GM12878 (cell line): ENCODE data around the gene ERCC5. TPM values are rescaled to one million over a fixed set of nuclear protein-coding genes. Genes with fewer than 3 reads are reported as not detected.

Experiments used
- ATAC-seq: fragments of 200-7000 bp; cut with Tn5 transposase; 3 replicates; pipeline ENCODE4 v1.9.1; 2020; ENCODE audit warnings: mild to moderate bottlenecking, moderate library complexity
- BruUV-seq: library from RNA; stranded (reverse); fragments of 400-500 nt; replicated peaks from 2 replicates; lab custom pipeline; 2021; lab: Mats Ljungman, UMichigan
- CTCF ChIA-PET: fragments of 300-600 bp; sonication (Branson Sonifier 250); formaldehyde crosslinking; extraction: SDS; loops from one replicate; lab custom pipeline; 2021; ENCODE audit warnings: inconsistent platforms; lab: Yijun Ruan, JAX
- POLR2A ChIA-PET: fragments of 350-600 bp; formaldehyde crosslinking; extraction: SDS; loops from one replicate; lab custom pipeline; 2021; ENCODE audit warnings: inconsistent platforms; lab: Charles Lee
- RAD21 ChIA-PET: fragments of 300-600 bp; sonication (Branson Sonifier 250); formaldehyde crosslinking; loops from one replicate; lab custom pipeline; 2023; ENCODE audit warnings: antibody characterized with exemption; ENCODE audit not compliant: unreplicated experiment; lab: Charles Lee
- SMC1A ChIA-PET: fragments of 300-600 bp; sonication (Branson Sonifier 250); formaldehyde crosslinking; loops from one replicate; lab custom pipeline; 2023; ENCODE audit not compliant: unreplicated experiment, uncharacterized antibody; lab: Charles Lee
- DNase-seq: peaks from one replicate; pipeline ENCODE4 v3.0.0-alpha.2; 2011; ENCODE audit warnings: low read depth, low spot score
- FAIRE-seq: peaks from 3 replicates; lab custom pipeline; 2011; peaks lifted over from hg19 to GRCh38; lab: Jason Lieb, UNC
- H2AFZ ChIP-seq: 2 replicates; pipeline ENCODE4 v1.6.0; 2011; ENCODE audit warnings: low read depth, low read length, control low read depth; ENCODE audit not compliant: control insufficient read depth
- H3K27ac ChIP-seq: 2 replicates; pipeline ENCODE4 v1.5.1; 2011; ENCODE audit warnings: control low read depth; ENCODE audit not compliant: control insufficient read depth, insufficient read depth
- H3K27me3 ChIP-seq, 2 experiments: replicated peaks in 1 of 2; 2 replicates each; pipeline versions ENCODE4 v1.6.0 to v1.6.1; 2011; ENCODE audit warnings: low read length in 1 of 2; ENCODE audit not compliant: control insufficient read depth in 2 of 2, insufficient read depth in 2 of 2
- H3K36me3 ChIP-seq, 2 experiments: 2 replicates each; pipeline ENCODE4 v1.5.1; 2011; ENCODE audit warnings: low read length in 1 of 2; ENCODE audit not compliant: control insufficient read depth in 2 of 2, insufficient read depth in 2 of 2
- H3K4me1 ChIP-seq: 2 replicates; pipeline ENCODE4 v1.6.1; 2011; ENCODE audit warnings: mild to moderate bottlenecking, low read length, moderate library complexity, mixed read lengths; ENCODE audit not compliant: control insufficient read depth, insufficient read depth
- H3K4me2 ChIP-seq: 2 replicates; pipeline ENCODE4 v1.6.0; 2011; ENCODE audit warnings: control low read depth; ENCODE audit not compliant: control insufficient read depth, insufficient read depth
- H3K4me3 ChIP-seq: fragments of 200-600 bp; sonication (generic); 2 replicates; pipeline ENCODE4 v1.5.1; 2016
- H3K79me2 ChIP-seq: 2 replicates; pipeline ENCODE4 v1.6.0; 2011; ENCODE audit warnings: low read length; ENCODE audit not compliant: control insufficient read depth, insufficient read depth
- H3K9ac ChIP-seq: 2 replicates; pipeline ENCODE4 v1.8.0; 2011; ENCODE audit warnings: low read length, control low read depth, mixed read lengths; ENCODE audit not compliant: control insufficient read depth, insufficient read depth
- H3K9me3 ChIP-seq: replicated peaks from 3 replicates; pipeline ENCODE4 v1.5.1; 2011; ENCODE audit warnings: mild to moderate bottlenecking, low read length; ENCODE audit not compliant: control insufficient read depth, insufficient read depth
- H4K20me1 ChIP-seq: 2 replicates; pipeline ENCODE4 v1.6.0; 2011; ENCODE audit not compliant: control insufficient read depth, insufficient read depth
- ATF3 ChIP-seq: IDR thresholded peaks from 2 replicates; pipeline ENCODE4 v1.6.1; 2011; ENCODE audit warnings: low read depth, mild to moderate bottlenecking, low read length, moderate library complexity, borderline replicate concordance; ENCODE audit errors: extremely low read depth
- CBX5 ChIP-seq: sonication (generic); IDR thresholded peaks from 2 replicates; pipeline ENCODE4 v1.6.1; 2016; ENCODE audit warnings: low read depth, moderate library complexity, mild to moderate bottlenecking, inconsistent platforms
- CHD1 ChIP-seq: IDR thresholded peaks from 2 replicates; pipeline ENCODE4 v1.6.1; 2012; ENCODE audit warnings: low read depth, low read length, improper control_type of control experiment
- CHD4 ChIP-seq: fragments of 200-600 bp; sonication (generic); IDR thresholded peaks from 2 replicates; pipeline ENCODE4 v1.6.1; 2016; ENCODE audit warnings: mild to moderate bottlenecking
- HDAC6 ChIP-seq: fragments of 200-600 bp; sonication (generic); IDR thresholded peaks from one replicate; pipeline ENCODE4 v1.8.0; 2017; ENCODE audit warnings: antibody characterized with exemption; ENCODE audit not compliant: unreplicated experiment
- IKZF2 ChIP-seq, 2 experiments: fragments of 450-650 bp; IDR thresholded peaks; 2 replicates each; pipeline ENCODE4 v1.6.1; 2017; ENCODE audit warnings: mild to moderate bottlenecking in 2 of 2, moderate library complexity in 2 of 2
- JUNB ChIP-seq: IDR thresholded peaks from 2 replicates; pipeline ENCODE4 v1.6.1; 2016; ENCODE audit warnings: antibody characterized with exemption, mild to moderate bottlenecking
- KAT2A ChIP-seq: conservative IDR thresholded peaks from 2 replicates; pipeline ENCODE4 v1.6.1; 2011; ENCODE audit warnings: low read depth, low read length; ENCODE audit not compliant: control insufficient read depth
- MTA3 ChIP-seq: IDR thresholded peaks from 2 replicates; pipeline ENCODE4 v1.6.1; 2012; ENCODE audit warnings: low read length, inconsistent platforms, borderline replicate concordance
- MYC ChIP-seq: IDR thresholded peaks from 2 replicates; pipeline ENCODE4 v1.6.1; 2011; ENCODE audit warnings: mild to moderate bottlenecking, low read length, moderate library complexity, inconsistent platforms; ENCODE audit not compliant: insufficient read depth, insufficient replicate concordance, insufficient read length, severe bottlenecking
- RFX5 ChIP-seq: IDR thresholded peaks from 2 replicates; pipeline ENCODE4 v1.6.1; 2011; ENCODE audit warnings: low read depth, low read length, improper control_type of control experiment
- SMARCA5 ChIP-seq: fragments of 450-650 bp; IDR thresholded peaks from 2 replicates; pipeline ENCODE4 v1.6.1; 2017; ENCODE audit warnings: mild to moderate bottlenecking
- TCF12 ChIP-seq: IDR thresholded peaks from 2 replicates; pipeline ENCODE4 v1.6.1; 2011; ENCODE audit warnings: low read depth, mild to moderate bottlenecking, low read length
- TCF3 ChIP-seq: IDR thresholded peaks from 2 replicates; pipeline ENCODE4 v1.6.1; 2012; ENCODE audit warnings: low read depth, mild to moderate bottlenecking, low read length, borderline replicate concordance; ENCODE audit not compliant: insufficient read depth
- ZNF207 ChIP-seq: fragments of 450-650 bp; IDR thresholded peaks from 2 replicates; pipeline ENCODE4 v1.6.1; 2014; ENCODE audit warnings: antibody characterized with exemption, mild to moderate bottlenecking, borderline replicate concordance
- ZZZ3 ChIP-seq: IDR thresholded peaks from 2 replicates; pipeline ENCODE4 v1.6.1; 2011; ENCODE audit warnings: low read depth; ENCODE audit not compliant: control insufficient read depth, insufficient read length
- WGBS: methylation state at CpG from one replicate; pipeline ENCODE4 v1.1.6; 2016; ENCODE audit warnings: low lambda C conversion rate; ENCODE audit not compliant: insufficient replicate concordance, insufficient coverage; ENCODE audit errors: missing lambda C conversion rate; 5-methylcytosine and 5-hydroxymethylcytosine counted together
- in situ Hi-C: fragments of 300-500 bp; cut with MboI; formaldehyde crosslinking; loops from 9 replicates; pipeline ENCODE4 v1.14.3; 2018; ENCODE audit warnings: mixed read lengths
- intact Hi-C: fragments of 100-400 bp; cut with micrococcal nuclease; formaldehyde crosslinking; loops from one replicate; pipeline ENCODE4 v1.14.2; 2022; ENCODE audit not compliant: unreplicated experiment
- polyA plus RNA-seq, 11 experiments: library from polyadenylated mRNA; depleted of rRNA in 4 of 11; unstranded in 6 of 11; stranded (reverse) in 5 of 11; fragments of >200 nt; fragmentation: Nextera tagmentation in 4 of 11; fragmentation: Illumina TruSeq in 1 of 11; extraction: Ambion mirVana in 4 of 11; extraction: Trizol in 1 of 11; gene quantifications; 1 replicate in 1 of 11; 2 replicates in 10 of 11; pipeline versions ENCODE4 v1.2.1 to v1.2.3, GENCODE V29; 2011 to 2016; ENCODE audit warnings: inconsistent platforms in 2 of 11, missing spikeins in 2 of 11, low read depth in 1 of 11
- total RNA-seq, 4 experiments: library from RNA; depleted of rRNA in 3 of 4; stranded (reverse); fragments of >200 nt in 3 of 4; fragmentation: Illumina TruSeq in 1 of 4; extraction: Trizol in 1 of 4; gene quantifications; 2 replicates each; pipeline versions ENCODE4 v1.2.1 to v1.2.3, GENCODE V29; 2013 to 2021
- TF ChIP-seq, protein P1 (sequence below): fragments of 450-650 bp; formaldehyde crosslinking; IDR thresholded peaks from 2 replicates; pipeline ENCODE4 v1.4.0; 2020; ENCODE audit warnings: mild to moderate bottlenecking, moderate library complexity
- TF ChIP-seq, protein P2 (sequence below): fragments of 450-650 bp; formaldehyde crosslinking; IDR thresholded peaks from 2 replicates; pipeline ENCODE4 v1.4.0; 2022; ENCODE audit warnings: mild to moderate bottlenecking, moderate library complexity

ERCC5 gene
- total and polyA plus RNA-seq, 10 of the 15 experiments (the other 5 are each of a cell fraction or from before 2014, with no cell fraction given), result 11.7 to 59.2 (median 41.6) TPM

DNA sequence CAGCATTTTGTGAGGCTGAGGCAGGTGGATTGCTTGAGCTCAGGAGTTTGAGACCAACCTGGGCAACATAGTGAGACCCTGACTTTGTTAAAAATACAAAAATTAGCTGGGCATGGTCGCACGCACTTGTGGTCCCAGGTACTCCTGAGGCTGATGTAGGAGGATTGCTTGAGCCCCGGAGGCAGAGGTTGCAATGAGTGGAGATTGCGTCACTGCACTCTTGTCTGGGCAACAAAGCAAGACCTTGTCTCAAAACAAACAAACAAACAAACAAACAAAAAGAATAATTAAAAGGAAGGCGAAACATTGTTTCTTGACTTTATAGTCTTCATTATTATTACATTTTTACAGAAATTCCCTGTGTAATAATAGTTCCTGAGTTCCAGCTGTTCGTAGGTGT, 31.0 kb upstream of the ERCC5 start (continued):
- TF ChIP-seq, protein P1, sequence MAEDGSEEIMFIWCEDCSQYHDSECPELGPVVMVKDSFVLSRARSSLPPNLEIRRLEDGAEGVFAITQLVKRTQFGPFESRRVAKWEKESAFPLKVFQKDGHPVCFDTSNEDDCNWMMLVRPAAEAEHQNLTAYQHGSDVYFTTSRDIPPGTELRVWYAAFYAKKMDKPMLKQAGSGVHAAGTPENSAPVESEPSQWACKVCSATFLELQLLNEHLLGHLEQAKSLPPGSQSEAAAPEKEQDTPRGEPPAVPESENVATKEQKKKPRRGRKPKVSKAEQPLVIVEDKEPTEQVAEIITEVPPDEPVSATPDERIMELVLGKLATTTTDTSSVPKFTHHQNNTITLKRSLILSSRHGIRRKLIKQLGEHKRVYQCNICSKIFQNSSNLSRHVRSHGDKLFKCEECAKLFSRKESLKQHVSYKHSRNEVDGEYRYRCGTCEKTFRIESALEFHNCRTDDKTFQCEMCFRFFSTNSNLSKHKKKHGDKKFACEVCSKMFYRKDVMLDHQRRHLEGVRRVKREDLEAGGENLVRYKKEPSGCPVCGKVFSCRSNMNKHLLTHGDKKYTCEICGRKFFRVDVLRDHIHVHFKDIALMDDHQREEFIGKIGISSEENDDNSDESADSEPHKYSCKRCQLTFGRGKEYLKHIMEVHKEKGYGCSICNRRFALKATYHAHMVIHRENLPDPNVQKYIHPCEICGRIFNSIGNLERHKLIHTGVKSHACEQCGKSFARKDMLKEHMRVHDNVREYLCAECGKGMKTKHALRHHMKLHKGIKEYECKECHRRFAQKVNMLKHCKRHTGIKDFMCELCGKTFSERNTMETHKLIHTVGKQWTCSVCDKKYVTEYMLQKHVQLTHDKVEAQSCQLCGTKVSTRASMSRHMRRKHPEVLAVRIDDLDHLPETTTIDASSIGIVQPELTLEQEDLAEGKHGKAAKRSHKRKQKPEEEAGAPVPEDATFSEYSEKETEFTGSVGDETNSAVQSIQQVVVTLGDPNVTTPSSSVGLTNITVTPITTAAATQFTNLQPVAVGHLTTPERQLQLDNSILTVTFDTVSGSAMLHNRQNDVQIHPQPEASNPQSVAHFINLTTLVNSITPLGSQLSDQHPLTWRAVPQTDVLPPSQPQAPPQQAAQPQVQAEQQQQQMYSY (CRISPR knock-in tag), result no peak
- TF ChIP-seq TCF12 (no peak), MYC (no peak), TCF3 (no peak), KAT2A (no peak)

GRCh38 chr13:102815788-102816187, 30.0 kb upstream of the ERCC5 start:
- no peak for ATAC-seq
- Histone ChIP-seq H3K4me3 (no peak overlapping the region), H3K4me2 (no peak overlapping the region), H3K79me2 (peaks cover 8% of the 10 kb centered on the region), H2AFZ (no peak overlapping the region), H3K27me3 (no peaks in the 10 kb centered on the region), H3K36me3 (peaks cover 0 to 3% of the 10 kb centered on the region in 2 experiments), H3K9ac (no peak overlapping the region), H3K4me1 (peaks cover 19% of the 10 kb centered on the region), H3K27ac (no peak overlapping the region), H4K20me1 (no peaks in the 10 kb centered on the region), H3K9me3 (peaks cover 1% of the 10 kb centered on the region)
- FAIRE-seq, result no peak
- CTCF ChIA-PET, result interaction anchor here (2.9 kb wide), 1 partner anchor 15 kb away, joined by 18 read pairs; no protein-coding TSS in a partner anchor
- POLR2A ChIA-PET, result no interaction called here
- RAD21 ChIA-PET, result interaction anchor here (2.6 kb wide), 1 partner anchor 30 kb away, joined by 6 read pairs; the partner anchor contains the start of gene ERCC5
- in situ Hi-C loops (no loop called here), intact Hi-C loops (no loop called here)
- no peak for DNase-seq
- BruUV-seq, result no TSS peak
- WGBS, result 90% methylated on average over 5 of the region's 5 CpGs
- SMC1A ChIA-PET, result interaction anchor here (1.8 kb wide), 1 partner anchor 9 kb away, joined by 5 read pairs; no protein-coding TSS in a partner anchor
- TF ChIP-seq ZNF207 (no peak), IKZF2 (IDR thresholded peaks at IDR 0.05) (no peak), RFX5 (no peak), CHD1 (no peak), SMARCA5 (no peak), ZZZ3 (no peak), JUNB (no peak), MTA3 (no peak), HDAC6 (no peak), ATF3 (no peak), CBX5 (no peak), CHD4 (no peak)
- TF ChIP-seq, protein P2, sequence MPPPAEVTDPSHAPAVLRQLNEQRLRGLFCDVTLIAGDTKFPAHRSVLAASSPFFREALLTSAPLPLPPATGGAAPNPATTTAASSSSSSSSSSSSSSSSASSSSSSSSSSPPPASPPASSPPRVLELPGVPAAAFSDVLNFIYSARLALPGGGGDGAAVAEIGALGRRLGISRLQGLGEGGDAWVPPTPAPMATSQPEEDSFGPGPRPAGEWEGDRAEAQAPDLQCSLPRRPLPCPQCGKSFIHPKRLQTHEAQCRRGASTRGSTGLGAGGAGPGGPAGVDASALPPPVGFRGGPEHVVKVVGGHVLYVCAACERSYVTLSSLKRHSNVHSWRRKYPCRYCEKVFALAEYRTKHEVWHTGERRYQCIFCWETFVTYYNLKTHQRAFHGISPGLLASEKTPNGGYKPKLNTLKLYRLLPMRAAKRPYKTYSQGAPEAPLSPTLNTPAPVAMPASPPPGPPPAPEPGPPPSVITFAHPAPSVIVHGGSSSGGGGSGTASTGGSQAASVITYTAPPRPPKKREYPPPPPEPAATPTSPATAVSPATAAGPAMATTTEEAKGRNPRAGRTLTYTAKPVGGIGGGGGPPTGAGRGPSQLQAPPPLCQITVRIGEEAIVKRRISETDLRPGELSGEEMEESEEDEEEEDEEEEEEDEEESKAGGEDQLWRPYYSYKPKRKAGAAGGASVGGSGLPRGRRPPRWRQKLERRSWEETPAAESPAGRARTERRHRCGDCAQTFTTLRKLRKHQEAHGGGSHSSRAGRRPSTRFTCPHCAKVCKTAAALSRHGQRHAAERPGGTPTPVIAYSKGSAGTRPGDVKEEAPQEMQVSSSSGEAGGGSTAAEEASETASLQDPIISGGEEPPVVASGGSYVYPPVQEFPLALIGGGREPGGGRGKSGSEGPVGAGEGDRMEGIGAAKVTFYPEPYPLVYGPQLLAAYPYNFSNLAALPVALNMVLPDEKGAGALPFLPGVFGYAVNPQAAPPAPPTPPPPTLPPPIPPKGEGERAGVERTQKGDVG (CRISPR knock-in tag), result no peak
